COLO829 (cell line): Measurements from ENCODE around the gene BCL11A.

ENCODE experiments used
- DNase-seq: peaks from one replicate; pipeline ENCODE4 v3.0.0; 2012; ENCODE audit warnings: low spot score

BCL11A gene

GRCh38 chr2:60544954-60545560, 8.4 kb downstream of the BCL11A start:
- no peak for DNase-seq

DNA sequence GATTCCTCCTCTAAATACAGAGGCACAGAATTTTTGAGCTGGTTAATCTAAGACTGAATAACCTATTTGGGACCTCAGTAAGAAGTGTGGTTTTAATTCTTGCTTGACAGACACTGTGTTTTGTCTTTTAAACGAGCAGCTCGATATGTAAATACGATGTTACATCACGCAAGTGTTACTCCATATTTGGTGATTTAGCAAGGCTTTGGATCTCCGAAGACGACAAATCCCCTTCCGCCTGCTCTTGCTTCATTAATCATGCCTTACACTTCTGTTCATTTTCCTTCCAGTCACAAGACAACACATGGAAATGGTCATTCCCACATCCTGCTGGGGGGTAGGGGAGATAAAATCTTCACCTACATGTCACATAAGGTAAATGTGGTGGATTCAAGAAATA, 9.4 kb downstream of the BCL11A start:
- no peak for DNase-seq

DNA sequence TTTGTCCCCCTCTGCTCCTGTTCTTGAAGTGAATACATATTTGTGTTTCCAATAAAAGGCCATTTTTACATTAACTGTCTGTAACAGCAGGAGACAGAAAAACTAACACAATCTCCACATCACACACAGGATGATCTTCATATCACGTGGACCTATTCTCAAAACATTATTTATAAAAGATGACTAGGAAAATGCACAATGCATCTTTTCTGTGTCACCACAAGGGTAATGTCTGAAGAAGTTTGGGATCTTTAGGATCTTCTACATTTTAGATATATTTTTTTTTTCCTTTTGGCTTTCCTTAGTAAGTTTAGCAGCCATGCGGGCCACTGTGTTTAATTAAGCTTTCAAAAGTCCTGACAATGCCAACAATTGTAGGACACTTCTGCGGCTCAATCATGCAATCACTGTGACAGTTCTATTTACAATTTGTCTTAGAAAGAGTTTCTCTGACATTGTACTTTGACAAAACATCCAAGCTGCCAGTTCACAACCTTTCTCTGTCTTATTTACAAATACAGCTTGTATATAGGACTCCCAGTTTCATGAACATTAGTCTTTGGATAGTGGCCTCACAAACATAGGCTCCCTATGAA, 12.3 kb downstream of the BCL11A start:
- no peak for DNase-seq

DNA sequence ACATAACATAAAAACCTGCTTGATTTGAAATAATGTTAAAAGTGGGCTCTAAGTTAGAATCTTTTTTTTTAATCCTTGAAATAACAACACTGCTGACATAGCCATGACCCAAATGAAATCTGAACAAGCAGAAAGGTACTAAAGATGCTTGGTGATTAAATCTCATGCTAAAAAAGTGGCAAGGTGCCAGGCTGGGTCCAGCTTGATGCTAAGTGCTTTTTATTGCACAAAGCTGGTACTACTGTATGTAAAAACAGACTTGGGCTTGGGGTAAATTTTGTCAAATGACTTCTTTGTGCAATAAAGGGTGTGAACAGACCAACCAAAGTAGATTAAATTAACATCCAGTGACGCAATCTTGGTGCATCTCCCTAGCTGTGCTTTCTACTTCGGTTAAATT, 13.4 kb downstream of the BCL11A start:
- no peak for DNase-seq

- DNase-seq, result no peak
Measured at GRCh38 chr2:60539140-60539539, 14.3 kb downstream of the BCL11A start.

GRCh38 chr2:60538101-60538500, 15.4 kb downstream of the BCL11A start:
- DNase-seq, result no peak

GRCh38 chr2:60536746-60537145, 16.7 kb downstream of the BCL11A start:
- DNase-seq, result no peak

GRCh38 chr2:60535685-60536312, 17.7 kb downstream of the BCL11A start:
- no peak for DNase-seq

GRCh38 chr2:60534892-60535684, 18.4 kb downstream of the BCL11A start:
- DNase-seq, result no peak

DNA sequence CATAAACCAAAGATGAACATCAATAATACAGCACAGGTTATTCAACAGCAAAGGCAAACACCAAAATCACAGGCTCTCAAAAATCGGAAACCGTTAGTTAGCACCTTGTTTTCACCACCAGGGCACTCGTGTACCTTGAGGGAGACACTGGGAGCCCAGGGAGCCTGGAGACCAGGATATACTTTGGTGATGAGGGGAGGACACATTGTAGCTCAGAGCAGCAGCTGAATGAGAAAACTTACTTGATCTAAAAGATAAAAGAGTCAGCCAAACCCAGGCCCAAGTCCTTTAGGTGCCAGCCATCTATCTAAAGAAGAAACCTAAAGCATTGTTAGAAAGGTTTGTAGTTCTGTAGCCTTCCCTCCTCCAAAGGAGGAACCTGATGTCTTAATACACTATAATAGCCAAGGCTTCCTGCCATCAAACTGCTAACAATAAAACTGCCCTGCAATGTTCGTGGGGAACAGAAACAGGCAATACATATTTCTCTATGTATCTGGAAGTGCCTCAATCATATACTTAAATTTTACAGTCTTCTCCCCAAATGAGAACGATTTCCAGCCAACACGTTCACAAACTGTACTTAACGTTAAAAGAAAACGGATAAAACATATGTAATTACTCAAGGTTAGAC, 19.3 kb downstream of the BCL11A start:
- no peak for DNase-seq

- no peak for DNase-seq
Measured at GRCh38 chr2:60533101-60534051, 20.1 kb downstream of the BCL11A start.

DNA sequence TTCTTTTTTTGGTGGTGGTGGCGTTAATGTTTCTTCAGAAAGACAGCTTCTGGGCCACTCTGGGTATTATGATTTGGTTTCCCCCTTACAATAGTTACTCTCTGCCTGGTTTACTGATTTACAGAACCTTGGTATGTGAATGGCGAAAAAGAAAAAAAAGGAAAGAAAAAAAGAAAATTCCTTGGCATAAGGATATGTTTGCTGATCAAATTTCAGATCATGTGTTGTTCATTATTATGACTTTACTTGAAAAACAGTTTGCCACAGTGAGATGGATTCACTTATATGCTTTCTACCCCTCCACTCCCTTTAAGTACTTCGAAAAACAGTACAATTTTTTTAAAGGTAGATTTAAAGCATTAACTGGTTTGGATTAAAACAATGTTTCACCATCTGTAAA, 21.0 kb downstream of the BCL11A start:
- DNase-seq, result no peak

DNA sequence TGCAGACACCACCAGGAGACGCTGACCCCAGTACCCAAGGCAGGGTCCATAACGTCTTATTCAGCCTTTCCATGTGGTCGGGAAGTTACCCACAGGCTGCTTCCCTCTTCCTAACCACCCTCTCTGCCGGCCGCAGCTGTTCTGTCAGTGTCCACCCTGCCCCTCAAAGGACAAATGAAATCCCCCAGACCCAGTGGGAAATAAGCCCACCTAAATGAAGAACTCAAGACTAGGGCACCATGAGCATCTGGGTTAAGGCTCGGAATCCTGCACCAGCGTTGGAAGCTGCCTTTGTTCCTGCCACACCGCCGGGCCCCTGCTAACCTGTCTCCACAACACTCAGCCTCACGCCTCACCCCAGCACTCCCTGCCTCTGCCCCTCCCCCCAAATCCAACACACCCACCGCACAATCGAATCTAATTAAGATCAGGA, 21.7 kb downstream of the BCL11A start:
- no peak for DNase-seq

DNA sequence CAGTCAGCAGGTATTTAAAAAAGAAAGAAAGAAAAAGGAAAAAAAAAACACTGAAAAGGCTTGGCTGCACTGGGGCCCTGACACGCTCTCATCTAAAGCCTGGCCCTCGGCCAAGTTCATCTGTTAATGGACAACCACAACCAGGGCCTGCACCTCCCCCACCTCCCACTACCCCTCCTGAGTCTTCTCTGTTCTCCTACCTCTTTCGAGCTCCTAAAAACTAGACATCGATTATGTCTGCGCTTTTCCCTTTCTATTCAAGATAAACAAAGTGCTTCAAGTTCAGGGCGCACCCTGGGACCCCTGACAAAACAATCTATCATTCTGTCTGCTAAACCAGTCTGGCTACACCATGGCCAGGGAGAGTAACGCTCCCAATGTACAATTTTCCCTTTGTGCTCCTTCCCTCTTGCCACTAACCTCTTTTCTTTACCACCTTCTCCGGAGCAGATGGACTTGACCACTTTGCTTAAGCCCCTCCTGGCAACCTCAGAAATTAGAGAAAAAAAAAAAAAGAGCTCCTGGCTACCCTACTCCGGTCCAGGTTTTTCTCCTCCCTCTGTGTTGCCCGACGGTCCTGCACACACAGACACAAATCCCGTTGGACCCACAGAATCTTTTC, 22.7 kb downstream of the BCL11A start:
- DNase-seq, result no peak

DNA sequence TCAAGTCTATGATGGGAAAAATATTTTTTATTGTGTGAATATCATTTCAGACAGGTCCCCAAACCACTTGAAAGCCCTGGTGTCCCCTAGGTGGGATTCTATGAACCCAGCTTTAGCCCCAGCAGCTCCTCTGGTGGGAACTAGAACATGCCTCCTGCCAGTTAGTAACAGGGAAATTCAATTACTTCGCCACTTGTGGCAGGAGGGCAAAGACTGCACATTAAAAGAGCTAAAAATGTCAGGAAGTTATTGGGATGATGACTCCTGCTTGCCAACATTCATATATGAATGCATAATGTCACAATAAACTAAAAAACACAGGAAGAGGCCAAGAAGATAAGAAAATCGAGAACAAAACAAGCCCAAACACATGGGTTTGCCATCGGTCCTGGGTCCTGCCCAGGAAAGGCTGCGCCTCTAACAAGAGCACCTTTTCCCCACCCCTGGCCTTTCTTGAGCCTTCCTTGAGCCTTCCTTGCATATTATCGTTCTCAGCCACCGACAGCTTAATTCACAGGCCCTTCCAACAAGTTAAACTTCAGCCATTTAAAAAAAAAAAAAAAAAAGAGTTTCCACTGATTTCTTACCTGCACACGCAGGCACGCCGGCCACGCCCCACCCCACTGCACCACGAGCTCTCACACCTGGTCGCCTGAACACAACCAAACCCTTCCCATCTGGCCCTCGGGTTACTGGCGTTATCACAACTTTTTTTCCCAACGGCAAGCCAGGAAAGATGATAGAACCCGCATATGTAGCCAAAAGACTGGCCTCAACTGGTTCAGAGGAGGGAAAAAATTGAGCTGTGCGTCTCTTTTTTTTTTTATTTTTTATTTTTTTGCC, 23.4 kb downstream of the BCL11A start:
- DNase-seq, result no peak

- DNase-seq, result no peak
Measured at GRCh38 chr2:60529136-60529784, 24.2 kb downstream of the BCL11A start.

DNA sequence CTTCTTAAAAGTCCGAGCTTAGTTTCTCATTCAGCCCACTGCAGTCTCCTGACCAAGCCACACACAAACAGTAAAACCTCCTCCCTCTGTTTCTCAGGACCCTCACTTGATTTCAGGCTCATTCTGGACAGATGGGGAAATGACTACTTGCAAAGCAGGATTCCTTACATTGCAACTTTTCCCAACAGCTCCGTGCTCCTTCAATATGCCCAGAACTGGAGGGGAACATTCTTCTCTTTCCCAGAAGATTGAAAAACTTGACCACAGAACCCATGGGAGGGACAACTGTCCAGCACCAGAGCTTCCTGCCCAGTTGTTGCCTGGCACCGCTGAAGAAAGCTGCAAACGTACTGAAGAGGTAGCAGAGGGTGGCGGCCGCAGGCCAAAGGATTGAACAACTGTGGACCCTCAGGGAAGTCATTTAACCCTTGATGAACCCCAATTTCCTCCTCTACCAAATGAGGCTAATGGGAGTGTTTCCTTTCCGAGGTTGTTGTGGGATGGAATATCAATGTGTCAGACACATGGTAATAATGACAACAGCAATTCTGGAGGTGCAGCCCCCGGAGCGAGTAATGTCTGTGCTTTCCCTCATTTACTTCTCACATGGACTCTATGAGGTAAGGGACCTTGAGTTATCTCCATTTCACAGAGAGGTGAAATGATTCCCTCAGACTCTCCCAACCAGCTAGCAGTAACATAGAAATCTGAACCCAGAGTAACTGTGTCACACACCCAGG, 25.0 kb downstream of the BCL11A start:
- no peak for DNase-seq

GRCh38 chr2:60527762-60528161, 25.7 kb downstream of the BCL11A start:
- DNase-seq, result no peak

DNA sequence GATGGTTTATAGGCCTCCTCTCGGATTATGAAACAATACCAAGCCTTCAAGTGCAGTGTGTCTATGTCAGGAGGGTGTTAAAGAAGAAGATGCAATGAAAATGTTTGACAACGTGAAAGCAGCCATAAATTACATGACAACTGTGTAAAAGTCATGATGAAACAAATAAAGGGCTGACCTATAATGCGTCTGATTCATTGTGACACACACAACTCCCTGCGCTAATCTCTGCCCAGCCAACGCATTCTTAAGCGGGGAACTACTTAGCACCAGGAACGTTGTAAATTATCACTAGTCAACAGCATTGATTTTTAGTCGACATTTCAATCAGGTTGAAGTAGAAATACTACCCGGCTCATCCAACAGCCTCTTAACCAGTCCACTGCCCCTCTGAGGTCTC, 26.8 kb downstream of the BCL11A start:
- no peak for DNase-seq
